Neuronal stem cell (in vitro differentiated cells): ENCODE results near the gene NEU4.
A peak's percentile ranks its signal among the peaks of the same experiment; 100 is the strongest.

Experiments
- DNase-seq: peaks from one replicate; pipeline ENCODE4 v3.0.0-alpha.2; 2013; ENCODE audit warnings: low spot score
- H2AFZ ChIP-seq: one replicate; pipeline ENCODE4 v1.6.1; 2013; ENCODE audit warnings: mild to moderate bottlenecking, low read length, inconsistent platforms
- H2AK5ac ChIP-seq: 2 replicates; pipeline ENCODE4 v1.6.1; 2013; ENCODE audit warnings: low read depth, mild to moderate bottlenecking, inconsistent platforms, low read length, moderate library complexity, mixed read lengths
- H2BK120ac ChIP-seq: 2 replicates; pipeline ENCODE4 v1.6.1; 2013; ENCODE audit warnings: low read depth, mild to moderate bottlenecking, inconsistent platforms, low read length, moderate library complexity, mixed read lengths
- H2BK12ac ChIP-seq: one replicate; pipeline ENCODE4 v1.6.1; 2013; ENCODE audit warnings: low read length, inconsistent platforms
- H2BK15ac ChIP-seq: 2 replicates; pipeline ENCODE4 v1.6.1; 2013; ENCODE audit warnings: mild to moderate bottlenecking, low read length, inconsistent platforms, mixed read lengths
- H2BK5ac ChIP-seq: one replicate; pipeline ENCODE4 v1.6.1; 2013; ENCODE audit warnings: inconsistent platforms, mild to moderate bottlenecking, low read length, moderate library complexity
- H3K14ac ChIP-seq: one replicate; pipeline ENCODE4 v1.6.1; 2013; ENCODE audit warnings: low read length, inconsistent platforms
- H3K18ac ChIP-seq: 2 replicates; pipeline ENCODE4 v1.6.1; 2013; ENCODE audit warnings: low read length, inconsistent platforms
- H3K23ac ChIP-seq: 2 replicates; pipeline ENCODE4 v1.6.1; 2013; ENCODE audit warnings: low read depth, mild to moderate bottlenecking, mixed read lengths, low read length, inconsistent platforms; ENCODE audit not compliant: poor library complexity
- H3K27ac ChIP-seq: replicated peaks from 3 replicates; pipeline ENCODE4 v1.5.1; 2013; ENCODE audit warnings: low read length, inconsistent platforms
- H3K27me3 ChIP-seq, 3 experiments: 2 replicates each; pipeline ENCODE4 v1.6.1; 2013; ENCODE audit warnings: low read length in 3 of 3, mild to moderate bottlenecking in 2 of 3, inconsistent platforms in 1 of 3, low read depth in 1 of 3, mixed read lengths in 1 of 3, moderate library complexity in 1 of 3; ENCODE audit not compliant: control insufficient read depth in 3 of 3, insufficient read depth in 3 of 3
- H3K36me3 ChIP-seq, 2 donors: replicated peaks in 1 of 2; 2 replicates each; pipeline ENCODE4 v1.6.1; 2013; ENCODE audit warnings: low read length in 2 of 2; ENCODE audit not compliant: control insufficient read depth in 2 of 2, insufficient read depth in 2 of 2
- H3K4ac ChIP-seq: 2 replicates; pipeline ENCODE4 v1.6.1; 2013; ENCODE audit warnings: inconsistent platforms, mild to moderate bottlenecking, low read length, moderate library complexity
- H3K4me1 ChIP-seq, 2 donors: 1 replicate in 1 of 2; 2 replicates in 1 of 2; pipeline ENCODE4 v1.6.1; 2013; ENCODE audit warnings: low read length in 2 of 2, low read depth in 1 of 2; ENCODE audit not compliant: control insufficient read depth in 2 of 2, insufficient read depth in 1 of 2
- H3K4me2 ChIP-seq: one replicate; pipeline ENCODE4 v1.6.1; 2013; ENCODE audit warnings: mild to moderate bottlenecking, low read length, inconsistent platforms; ENCODE audit not compliant: insufficient read depth, poor library complexity, severe bottlenecking
- H3K4me3 ChIP-seq, 2 donors: 2 replicates each; pipeline ENCODE4 v1.5.1; 2013; ENCODE audit warnings: low read length in 2 of 2, mild to moderate bottlenecking in 2 of 2, inconsistent platforms in 1 of 2, moderate library complexity in 1 of 2
- H3K79me1 ChIP-seq: one replicate; pipeline ENCODE4 v1.6.1; 2013; ENCODE audit warnings: low read depth, mild to moderate bottlenecking, inconsistent platforms, low read length, moderate library complexity
- H3K9ac ChIP-seq: one replicate; pipeline ENCODE4 v1.6.1; 2013; ENCODE audit warnings: mild to moderate bottlenecking, low read depth, low read length, inconsistent platforms; ENCODE audit not compliant: poor library complexity
- H3K9me3 ChIP-seq, 2 donors: replicated peaks in 1 of 2; 2 replicates each; pipeline versions ENCODE3 to v1.6.1; 2013; ENCODE audit warnings: low read length in 2 of 2, mild to moderate bottlenecking in 2 of 2, inconsistent platforms in 1 of 2, low read depth in 1 of 2, mixed read lengths in 1 of 2, moderate library complexity in 1 of 2; ENCODE audit not compliant: control insufficient read depth in 2 of 2, insufficient read depth in 1 of 2
- H4K8ac ChIP-seq: one replicate; pipeline ENCODE4 v1.6.1; 2013; ENCODE audit warnings: low read depth, mild to moderate bottlenecking, inconsistent platforms, low read length, moderate library complexity
- H4K91ac ChIP-seq: one replicate; pipeline ENCODE4 v1.6.1; 2013; ENCODE audit warnings: low read length, low read depth, mild to moderate bottlenecking, inconsistent platforms; ENCODE audit not compliant: poor library complexity
- WGBS, 2 donors: extraction: QIAGEN DNeasy Blood & Tissue Kit; methylation state at CpG; one replicate each; pipeline ENCODE4 v1.1.7; 2013; ENCODE audit warnings: missing lambda C conversion rate in 2 of 2, mixed read lengths in 1 of 2; ENCODE audit not compliant: insufficient read length in 2 of 2, insufficient replicate concordance in 1 of 2; ENCODE audit errors: extremely low coverage in 2 of 2; 5-methylcytosine and 5-hydroxymethylcytosine counted together

NEU4 gene

DNA sequence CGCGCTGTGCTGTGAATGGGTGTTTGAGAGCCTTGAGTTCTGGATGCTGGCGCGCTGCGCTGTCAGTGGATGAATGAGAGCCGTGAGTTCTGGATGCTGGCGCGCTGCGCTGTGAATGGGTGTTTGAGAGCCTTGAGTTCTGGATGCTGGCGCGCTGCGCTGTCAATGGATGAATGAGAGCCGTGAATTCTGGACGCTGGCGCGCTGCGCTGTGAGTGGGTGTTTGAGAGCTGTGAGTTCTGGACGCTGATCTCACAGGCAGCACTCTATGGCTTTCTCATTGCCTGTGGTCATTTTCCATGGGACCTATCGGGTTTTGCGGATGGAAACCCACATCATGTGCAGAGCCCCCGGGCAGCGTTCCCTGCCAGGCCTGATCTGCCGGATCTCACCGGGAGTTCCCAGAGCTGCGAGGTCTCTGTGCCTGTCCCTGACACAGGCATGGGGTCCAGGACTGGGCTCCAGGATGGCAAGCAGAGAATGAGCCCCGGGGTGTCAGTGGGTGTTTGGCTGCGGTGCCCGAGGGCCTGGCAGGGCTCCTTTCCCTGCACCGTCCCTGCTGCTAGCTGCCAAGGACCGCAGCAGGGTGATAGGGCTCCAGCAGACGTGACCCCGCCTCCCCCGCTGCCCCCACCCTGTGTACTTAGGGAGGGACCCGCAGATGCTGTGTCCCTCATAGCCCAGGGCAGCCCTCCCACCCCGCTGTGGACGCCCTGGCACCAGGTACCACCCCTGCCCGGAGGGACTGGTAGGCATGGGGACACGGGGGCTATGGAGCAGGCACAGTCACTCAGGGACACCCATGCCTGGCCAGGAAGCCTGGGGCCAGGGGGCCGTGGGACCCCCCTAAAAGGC is 40.0 kb downstream of the NEU4 start:
- Histone ChIP-seq H2BK15ac (peak overlapping the region; percentile 58), H2BK5ac (no peak overlapping the region), H3K4ac (no peak overlapping the region), H3K9ac (peak overlapping the region; percentile 21), H3K27me3 (peaks cover 0 to 28% (median 13%) of the 10 kb centered on the region in 3 experiments), H3K36me3 (no peaks in the 10 kb centered on the region), H3K79me1 (no peaks in the 10 kb centered on the region), H3K18ac (peak overlapping the region; percentile 71), H2BK120ac (no peak overlapping the region), H3K27ac (no peak overlapping the region), H2BK12ac (no peak overlapping the region), H3K9me3 (no peaks in the 10 kb centered on the region), H3K4me1 (peaks cover 0 to 9% of the 10 kb centered on the region in 2 donors), H2AK5ac (peak overlapping the region; percentile 81), H3K14ac (no peak overlapping the region), H3K4me3 (no peak overlapping the region), H3K23ac (no peak overlapping the region), H2AFZ (no peak overlapping the region), H3K4me2 (no peak overlapping the region), H4K8ac (no peak overlapping the region), H4K91ac (no peak overlapping the region)
- no CpG with 5 or more reads among the region's 39 CpGs for WGBS, 2 donors
- no peak for DNase-seq

DNA sequence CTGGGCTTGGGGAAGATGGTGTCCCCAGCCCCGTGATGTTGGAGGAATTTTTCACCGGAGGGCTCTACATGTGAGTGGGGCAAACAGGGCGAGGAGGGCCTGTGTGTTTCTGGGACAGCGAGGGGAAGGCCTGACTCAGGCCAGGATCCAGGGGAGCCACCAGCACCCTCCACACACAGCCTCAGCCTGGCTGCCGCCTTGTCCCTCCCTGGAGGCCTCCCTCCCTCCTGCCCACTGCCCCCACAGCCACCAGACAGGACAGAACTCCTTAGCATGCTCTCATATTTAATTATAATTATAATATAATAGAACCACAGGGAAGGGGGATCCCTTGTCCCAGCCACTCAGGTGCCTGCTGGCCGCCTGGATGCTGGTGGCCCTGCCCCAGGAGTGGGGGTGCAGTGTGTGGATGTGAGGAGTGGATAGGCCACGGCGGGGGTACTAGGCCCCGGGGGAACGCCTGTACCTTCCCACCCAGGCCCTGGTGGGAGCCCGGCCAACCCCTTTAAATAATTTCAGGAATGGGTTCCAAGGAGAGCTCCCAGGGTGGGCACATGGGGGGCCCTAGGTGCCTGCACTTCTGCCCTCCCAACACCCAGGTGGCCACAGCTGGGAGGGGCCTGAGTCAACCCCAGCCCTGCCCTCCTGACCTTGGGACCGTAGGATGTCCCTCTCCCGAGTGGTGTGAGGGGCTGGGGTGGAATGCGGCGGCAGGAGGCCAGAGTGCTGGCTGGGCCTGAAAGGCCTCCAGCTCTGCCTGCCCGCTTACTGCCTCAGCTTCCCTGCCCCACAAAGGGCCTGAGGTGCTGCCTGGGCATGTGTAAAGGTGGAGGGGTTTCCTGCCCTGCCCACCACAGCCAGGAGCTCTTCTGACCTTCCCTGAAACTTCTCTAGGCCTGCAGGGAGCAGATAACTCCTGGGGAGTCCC is 40.9 kb downstream of the NEU4 start:
- no peak overlapping the region for H4K8ac ChIP-seq
- H3K27me3 ChIP-seq = peaks cover 0 to 23% (median 6%) of the 10 kb centered on the region in 3 experiments
- H2BK120ac ChIP-seq = peak overlapping the region; percentile 41
- no peak overlapping the region for H3K14ac ChIP-seq
- H2AK5ac ChIP-seq = peak overlapping the region; percentile 81
- no peak overlapping the region for H3K4ac ChIP-seq
- no peaks in the 10 kb centered on the region for H3K36me3 ChIP-seq
- H3K18ac ChIP-seq = peak overlapping the region; percentile 87
- WGBS, 2 donors = no CpG with 5 or more reads among the region's 16 CpGs
- H3K4me3 ChIP-seq = no peak overlapping the region
- H2AFZ ChIP-seq = peak overlapping the region; percentile 22
- H2BK12ac ChIP-seq = no peak overlapping the region
- no peaks in the 10 kb centered on the region for H3K9me3 ChIP-seq
- no peak overlapping the region for H3K4me2 ChIP-seq
- no peaks in the 10 kb centered on the region for H3K79me1 ChIP-seq
- peaks cover 0 to 8% of the 10 kb centered on the region in 2 donors for H3K4me1 ChIP-seq
- H4K91ac ChIP-seq = no peak overlapping the region
- peak overlapping the region; percentile 35 for H2BK5ac ChIP-seq
- H3K9ac ChIP-seq = peak overlapping the region; percentile 30
- H3K23ac ChIP-seq = no peak overlapping the region
- DNase-seq = no peak
- H2BK15ac ChIP-seq = peak overlapping the region; percentile 58
- H3K27ac ChIP-seq = no peak overlapping the region

DNA sequence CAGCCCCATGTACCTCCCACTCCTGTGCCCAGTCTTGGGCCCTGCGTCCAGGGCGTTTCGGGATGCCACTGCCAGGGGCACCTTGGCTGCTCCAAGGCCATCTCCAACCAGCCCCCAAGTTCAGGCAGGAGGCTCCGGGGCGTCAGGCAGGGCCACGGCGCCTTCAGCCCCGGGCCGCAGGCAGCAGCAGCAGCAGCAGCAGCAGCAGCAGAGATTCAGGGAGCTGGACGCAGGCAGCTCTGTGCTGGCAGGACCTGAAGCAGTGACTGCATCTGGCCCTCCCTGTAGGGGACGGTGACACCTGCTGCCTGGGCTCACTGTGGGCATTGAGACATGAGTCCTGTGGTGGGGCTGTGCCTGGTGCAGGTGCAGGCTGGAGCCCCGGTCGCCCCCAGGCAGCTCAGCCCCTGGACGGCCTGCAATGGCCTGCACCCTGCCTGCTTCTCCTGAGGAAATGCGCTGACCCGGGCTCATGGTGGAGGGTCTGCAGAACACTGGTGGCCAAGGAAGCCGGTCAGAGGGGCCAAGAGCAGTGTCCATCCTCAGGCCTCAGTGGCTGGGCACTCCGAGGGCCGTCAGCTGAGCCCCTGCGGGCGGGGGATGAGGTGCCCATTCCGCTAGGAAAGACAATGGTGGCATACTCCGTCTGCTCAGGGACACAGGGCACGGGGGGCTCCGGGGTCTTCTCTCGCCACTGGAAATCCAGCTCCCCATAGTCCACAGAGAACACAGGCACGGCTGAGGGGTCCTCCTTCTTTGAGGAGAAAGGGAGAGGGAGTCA is 41.7 kb downstream of the NEU4 start:
- WGBS, 2 donors = no CpG with 5 or more reads among the region's 27 CpGs
- H3K4ac ChIP-seq = peak overlapping the region; percentile 89
- peak overlapping the region; percentile 11 for H3K4me2 ChIP-seq
- H2AFZ ChIP-seq = peak overlapping the region; percentile 22
- peak overlapping the region; percentile 30 for H3K9ac ChIP-seq
- H4K91ac ChIP-seq = no peak overlapping the region
- H3K9me3 ChIP-seq = no peaks in the 10 kb centered on the region
- H3K79me1 ChIP-seq = no peaks in the 10 kb centered on the region
- no peak overlapping the region for H3K27ac ChIP-seq
- H2BK15ac ChIP-seq = peak overlapping the region; percentile 2
- peak overlapping the region; percentile 35 for H2BK5ac ChIP-seq
- H3K4me1 ChIP-seq = peaks cover 0 to 6% of the 10 kb centered on the region in 2 donors
- peak overlapping the region; percentile 41 for H2BK120ac ChIP-seq
- H3K4me3 ChIP-seq = no peak overlapping the region
- H4K8ac ChIP-seq = peak overlapping the region; percentile 65
- H2BK12ac ChIP-seq = no peak overlapping the region
- peak overlapping the region; percentile 43 for H3K23ac ChIP-seq
- peaks cover 0 to 20% (median 0%) of the 10 kb centered on the region in 3 experiments for H3K27me3 ChIP-seq
- DNase-seq = no peak
- H3K14ac ChIP-seq = peak overlapping the region; percentile 21
- peak overlapping the region; percentile 20 for H2AK5ac ChIP-seq
- no peaks in the 10 kb centered on the region for H3K36me3 ChIP-seq
- H3K18ac ChIP-seq = peak overlapping the region; percentile 87
